Loucy (cell line): Measurements from ENCODE around the gene GAGE10.

Experiments
- H2AFZ ChIP-seq: fragments of 200-600 bp; sonication (generic); 2 replicates; pipeline ENCODE4 v1.6.0; 2016; ENCODE audit warnings: antibody characterized with exemption, mild to moderate bottlenecking, low read length, moderate library complexity
- H3F3A ChIP-seq: fragments of 200-600 bp; 2 replicates; pipeline ENCODE4 v1.6.0; 2016; ENCODE audit warnings: antibody characterized with exemption, low read depth, mild to moderate bottlenecking
- H3K27me3 ChIP-seq: fragments of 200-600 bp; sonication (generic); 2 replicates; pipeline ENCODE4 v1.6.1; 2014; ENCODE audit warnings: low read length, mild to moderate bottlenecking; ENCODE audit not compliant: insufficient read depth, poor library complexity, severe bottlenecking
- H3K36me3 ChIP-seq: fragments of 200-600 bp; sonication (generic); 2 replicates; pipeline ENCODE4 v1.6.1; 2016; ENCODE audit warnings: low read length; ENCODE audit not compliant: insufficient read depth
- H3K4me1 ChIP-seq: fragments of 200-600 bp; sonication (generic); 2 replicates; pipeline ENCODE4 v1.5.1; 2014; ENCODE audit warnings: low read length, mild to moderate bottlenecking; ENCODE audit not compliant: insufficient read depth, poor library complexity, severe bottlenecking
- H3K4me2 ChIP-seq: fragments of 200-600 bp; sonication (generic); 2 replicates; pipeline ENCODE4 v1.6.0; 2014; ENCODE audit warnings: antibody characterized with exemption, low read length, low read depth, mild to moderate bottlenecking; ENCODE audit not compliant: poor library complexity, severe bottlenecking
- H3K4me3 ChIP-seq: fragments of 200-600 bp; sonication (generic); 2 replicates; pipeline ENCODE4 v1.5.1; 2014; ENCODE audit warnings: low read length, mild to moderate bottlenecking, mixed read lengths; ENCODE audit not compliant: poor library complexity, severe bottlenecking
- H3K79me2 ChIP-seq: fragments of 200-600 bp; sonication (generic); 2 replicates; pipeline ENCODE4 v1.6.1; 2014; ENCODE audit warnings: low read length; ENCODE audit not compliant: insufficient read depth
- H3K9ac ChIP-seq: fragments of 200-600 bp; sonication (generic); 2 replicates; pipeline ENCODE4 v1.6.0; 2014; ENCODE audit warnings: mild to moderate bottlenecking, low read depth, low read length, moderate library complexity; ENCODE audit not compliant: poor library complexity, severe bottlenecking
- H3K9me2 ChIP-seq: fragments of 200-600 bp; sonication (generic); replicated peaks from 2 replicates; pipeline ENCODE4 v1.6.1; 2016; ENCODE audit warnings: low read depth, low read length, mixed read lengths
- H3K9me3 ChIP-seq: fragments of 200-600 bp; sonication (generic); 2 replicates; pipeline ENCODE4 v1.6.1; 2014; ENCODE audit warnings: mild to moderate bottlenecking, antibody characterized with exemption, low read length, low read depth; ENCODE audit not compliant: insufficient read depth
- H4K20me1 ChIP-seq: fragments of 200-600 bp; sonication (generic); 2 replicates; pipeline ENCODE4 v1.6.0; 2014; ENCODE audit warnings: antibody characterized with exemption, low read length, mild to moderate bottlenecking; ENCODE audit not compliant: insufficient read depth, poor library complexity, severe bottlenecking
- CTCF ChIP-seq: fragments of 200-600 bp; sonication (generic); conservative IDR thresholded peaks from 2 replicates; pipeline ENCODE4 v1.5.1; 2014; ENCODE audit warnings: mild to moderate bottlenecking, antibody characterized with exemption, low read length
- EZH2phosphoT487 ChIP-seq: fragments of 200-600 bp; IDR thresholded peaks from 2 replicates; pipeline ENCODE4 v1.6.1; 2018; ENCODE audit warnings: antibody characterized with exemption, mild to moderate bottlenecking, moderate library complexity, borderline replicate concordance

The GAGE10 gene

DNA sequence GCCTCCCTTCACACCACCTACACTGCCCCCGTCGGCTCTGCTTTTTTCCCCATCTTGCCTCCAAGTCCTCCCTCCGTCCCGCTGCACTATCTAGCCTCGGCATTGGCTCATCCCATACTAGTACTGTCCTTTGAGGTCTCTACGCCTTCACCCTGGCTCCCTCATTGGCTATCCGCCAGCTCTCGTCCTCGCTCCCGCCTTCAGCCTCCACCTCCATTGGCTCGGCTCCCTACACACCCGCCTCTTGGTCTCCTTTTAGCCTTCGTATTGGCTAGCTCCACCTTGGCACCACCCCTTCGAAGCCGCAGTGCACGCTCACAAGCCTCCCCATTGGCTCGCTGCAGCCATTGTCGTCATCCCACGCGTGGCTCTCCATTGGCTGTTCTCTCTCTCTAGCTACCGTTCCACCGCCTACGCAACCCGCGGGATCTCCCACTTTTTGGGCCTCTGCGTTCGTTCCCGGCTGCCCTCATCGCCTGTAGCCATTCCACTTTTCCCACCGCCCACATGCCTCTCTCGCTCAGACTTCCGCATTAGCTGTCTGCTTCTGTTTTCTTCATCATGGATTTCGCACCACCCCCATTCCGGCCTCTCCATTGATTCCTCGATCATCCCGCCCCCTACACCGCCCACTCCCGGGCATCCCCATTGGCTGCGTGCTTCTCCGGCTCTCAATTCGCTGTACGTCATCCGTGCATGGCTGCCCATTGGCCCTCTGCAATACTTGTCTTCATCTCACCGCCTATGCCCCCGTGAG, 34.3 kb upstream of the GAGE10 start:
- Histone ChIP-seq H3K36me3 (no peaks in the 10 kb centered on the region), H3K79me2 (peaks cover 19% of the 10 kb centered on the region; the same call in 1 of the 2 replicates), H4K20me1 (peaks cover 8% of the 10 kb centered on the region), H3K9me2 (no peaks in the 10 kb centered on the region), H3K27me3 (no peaks in the 10 kb centered on the region), H2AFZ (peak overlapping the region; percentile 98), H3K4me2 (peak overlapping the region; percentile 79), H3K4me3 (peak overlapping the region; percentile 86), H3K9me3 (no peaks in the 10 kb centered on the region), H3K9ac (peak overlapping the region; percentile 87), H3K4me1 (peaks cover 24% of the 10 kb centered on the region), H3F3A (no peaks in the 10 kb centered on the region)
- no peak for TF ChIP-seq EZH2phosphoT487
- no peak for TF ChIP-seq CTCF

DNA sequence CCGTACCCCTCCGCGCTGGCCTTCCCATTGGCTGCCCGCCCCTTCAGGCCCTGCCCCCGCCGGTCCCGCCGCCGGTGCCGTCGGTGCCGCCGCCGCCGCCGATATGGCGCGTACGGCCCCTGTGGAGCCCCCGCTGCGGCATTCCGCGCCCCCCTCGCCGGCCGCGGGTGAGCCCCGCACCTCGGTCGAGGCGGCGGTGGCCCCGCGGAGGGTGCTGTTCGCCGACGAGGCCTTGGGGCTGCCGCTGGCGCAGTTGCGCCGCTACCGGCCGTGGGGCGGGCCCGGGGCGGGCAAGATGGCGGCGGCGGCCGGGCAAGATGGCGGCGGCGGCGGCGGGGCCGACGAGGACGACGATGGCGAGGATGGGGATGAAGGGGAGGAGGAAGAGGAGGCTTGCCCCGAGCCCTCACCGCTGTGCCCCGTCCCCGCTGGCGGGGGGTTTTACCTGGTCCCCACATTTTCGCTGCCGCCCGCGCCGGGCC, 33.6 kb upstream of the GAGE10 start, which contains the start of gene PPP1R3F:
Gene PPP1R3F (plus strand): TSS at position 27 of the 482 bp plus-strand sequence. CDS start 77 bp downstream, at position 104.
- Histone ChIP-seq H3K27me3 (no peaks in the 10 kb centered on the region), H3K4me3 (peak within 1 kb of the TSS; percentile 86), H3K36me3 (no peaks in the 10 kb centered on the region), H2AFZ (peak within 1 kb of the TSS; percentile 98), H3F3A (no peaks in the 10 kb centered on the region), H3K79me2 (peaks cover 19% of the 10 kb centered on the region; the same call in 1 of the 2 replicates), H3K9me3 (no peaks in the 10 kb centered on the region), H4K20me1 (peaks cover 8% of the 10 kb centered on the region), H3K4me2 (peak within 1 kb of the TSS; percentile 83), H3K9ac (peak within 1 kb of the TSS; percentile 87), H3K9me2 (no peaks in the 10 kb centered on the region), H3K4me1 (peaks cover 28% of the 10 kb centered on the region)
- TF ChIP-seq EZH2phosphoT487 (no peak), CTCF (no peak)

GRCh38 chrX:49270249-49270921, 33.1 kb upstream of the GAGE10 start:
- Histone ChIP-seq H2AFZ (no peak overlapping the region; the same call in 1 of the 2 replicates), H3K36me3 (no peaks in the 10 kb centered on the region), H4K20me1 (peaks cover 8% of the 10 kb centered on the region), H3K27me3 (no peaks in the 10 kb centered on the region), H3K9me2 (no peaks in the 10 kb centered on the region), H3F3A (no peaks in the 10 kb centered on the region), H3K9me3 (no peaks in the 10 kb centered on the region), H3K4me2 (peak overlapping the region; percentile 83), H3K4me1 (peaks cover 28% of the 10 kb centered on the region), H3K4me3 (peak overlapping the region; percentile 86), H3K79me2 (peaks cover 19% of the 10 kb centered on the region; the same call in 1 of the 2 replicates), H3K9ac (peak overlapping the region; percentile 80)
- TF ChIP-seq EZH2phosphoT487 (no peak), CTCF (no peak)
